Glomerular visceral epithelial cell (primary cell): ENCODE data around the gene PDE7B.
A peak's percentile ranks its signal among the peaks of the same experiment; 100 is the strongest.
"Not testable (repeated sequence)": the region's sequence is repeated elsewhere in the genome, so short reads cannot be mapped to it uniquely, and the experiment has no call there.

Experiments used
- DNase-seq: peaks from one replicate; pipeline ENCODE4 v3.0.0-alpha.2; 2016; ENCODE audit errors: extremely low spot score

PDE7B gene

GRCh38 chr6:136180704-136181511, 329.4 kb downstream of the PDE7B start:
- DNase-seq: no peak

GRCh38 chr6:136181512-136181833, 330.0 kb downstream of the PDE7B start:
- DNase-seq: no peak

GRCh38 chr6:136181861-136182260, 330.4 kb downstream of the PDE7B start:
- no peak for DNase-seq

GRCh38 chr6:136184738-136185137, 333.2 kb downstream of the PDE7B start:
- DNase-seq: no peak

- no peak for DNase-seq
These were observed 334.9 kb downstream of the PDE7B start for GRCh38 chr6:136186363-136186762.

GRCh38 chr6:136188486-136188885, 337.0 kb downstream of the PDE7B start:
- no peak for DNase-seq

- no peak for DNase-seq
These were observed 337.6 kb downstream of the PDE7B start for GRCh38 chr6:136189104-136189503.

GRCh38 chr6:136191606-136192312, 340.3 kb downstream of the PDE7B start:
- DNase-seq: no peak

GRCh38 chr6:136192902-136193301, 341.4 kb downstream of the PDE7B start:
- no peak for DNase-seq

- no peak for DNase-seq
These were observed 350.2 kb downstream of the PDE7B start for GRCh38 chr6:136201732-136202131.

- no peak for DNase-seq
These were observed 357.3 kb downstream of the PDE7B start for GRCh38 chr6:136208783-136209182.

- DNase-seq: no peak
These were observed 358.0 kb downstream of the PDE7B start for GRCh38 chr6:136209496-136209895.

GRCh38 chr6:136210398-136211165, 359.1 kb downstream of the PDE7B start:
- no peak for DNase-seq

GRCh38 chr6:136212608-136213007, 361.1 kb downstream of the PDE7B start:
- no peak for DNase-seq

- DNase-seq: no peak
These were observed 361.6 kb downstream of the PDE7B start for GRCh38 chr6:136213012-136213539.

- DNase-seq: no peak
These were observed 362.4 kb downstream of the PDE7B start for GRCh38 chr6:136213853-136214252.

- DNase-seq: no peak
These were observed 365.3 kb downstream of the PDE7B start for GRCh38 chr6:136216503-136217401.

GRCh38 chr6:136224974-136225373, 373.5 kb downstream of the PDE7B start:
- DNase-seq: not testable (repeated sequence)

GRCh38 chr6:136225496-136225895, 374.0 kb downstream of the PDE7B start:
- DNase-seq: peak; percentile 12

GRCh38 chr6:136226027-136226673, 374.6 kb downstream of the PDE7B start:
- peak; percentile 72 for DNase-seq
